Measurements from ENCODE around the gene S100A10.

Gene S100A10

GRCh38 chr1:151993734-151994496 lies at the start of gene S100A10:
Gene S100A10, minus strand, starts transcription at chr1:151993859. Its CDS starts 7,629 bp downstream, at chr1:151986230.
- in situ Hi-C loops (cut with MboI; ENCODE audit: low sequenced_read_pairs) = loop anchor here (10.0 kb wide), 1 partner anchor 59 kb away; no protein-coding TSS in a partner anchor

- in situ Hi-C loops (cut with MboI; ENCODE audit: low sequenced_read_pairs) = no loop called here
These were observed 48.4 kb upstream of the S100A10 start for GRCh38 chr1:152042030-152042429.

GRCh38 chr1:152039886-152040285 lies 46.2 kb upstream of the S100A10 start:
- in situ Hi-C loops (cut with MboI; ENCODE audit: low sequenced_read_pairs) = no loop called here

GRCh38 chr1:152039461-152039860 lies 45.8 kb upstream of the S100A10 start:
- in situ Hi-C loops (cut with MboI; ENCODE audit: low sequenced_read_pairs) = no loop called here

- in situ Hi-C loops (cut with MboI; ENCODE audit: low sequenced_read_pairs) = no loop called here
These were observed 45.2 kb upstream of the S100A10 start for GRCh38 chr1:152038871-152039270.

- in situ Hi-C loops (cut with MboI; ENCODE audit: low sequenced_read_pairs) = no loop called here
These were observed 42.9 kb upstream of the S100A10 start, which contains the start of gene S100A11 for GRCh38 chr1:152036267-152037216. Gene S100A11, minus strand, starts transcription at chr1:152037004. Its CDS starts 89 bp downstream, at chr1:152036915.

- in situ Hi-C loops (cut with MboI; ENCODE audit: low sequenced_read_pairs) = no loop called here
These were observed 42.0 kb upstream of the S100A10 start for GRCh38 chr1:152035539-152036266.

GRCh38 chr1:152034654-152035538 lies 41.2 kb upstream of the S100A10 start:
- in situ Hi-C loops (cut with MboI; ENCODE audit: low sequenced_read_pairs) = no loop called here

GRCh38 chr1:152034324-152034653 lies 40.6 kb upstream of the S100A10 start:
- in situ Hi-C loops (cut with MboI; ENCODE audit: low sequenced_read_pairs) = no loop called here

GRCh38 chr1:152029929-152030211 lies 36.2 kb upstream of the S100A10 start:
- in situ Hi-C loops (cut with MboI; ENCODE audit: low sequenced_read_pairs) = no loop called here

GRCh38 chr1:152029144-152029928 lies 35.7 kb upstream of the S100A10 start:
- in situ Hi-C loops (cut with MboI; ENCODE audit: low sequenced_read_pairs) = no loop called here

GRCh38 chr1:152026895-152027294 lies 33.2 kb upstream of the S100A10 start:
- in situ Hi-C loops (cut with MboI; ENCODE audit: low sequenced_read_pairs) = no loop called here

GRCh38 chr1:152024223-152024622 lies 30.6 kb upstream of the S100A10 start:
- in situ Hi-C loops (cut with MboI; ENCODE audit: low sequenced_read_pairs) = no loop called here

GRCh38 chr1:152023221-152023620 lies 29.6 kb upstream of the S100A10 start:
- in situ Hi-C loops (cut with MboI; ENCODE audit: low sequenced_read_pairs) = no loop called here

GRCh38 chr1:152022474-152022873 lies 28.8 kb upstream of the S100A10 start:
- in situ Hi-C loops (cut with MboI; ENCODE audit: low sequenced_read_pairs) = no loop called here

- in situ Hi-C loops (cut with MboI; ENCODE audit: low sequenced_read_pairs) = no loop called here
These were observed 27.9 kb upstream of the S100A10 start for GRCh38 chr1:152021569-152021968.

GRCh38 chr1:152020849-152021248 lies 27.2 kb upstream of the S100A10 start:
- in situ Hi-C loops (cut with MboI; ENCODE audit: low sequenced_read_pairs) = no loop called here

- in situ Hi-C loops (cut with MboI; ENCODE audit: low sequenced_read_pairs) = no loop called here
These were observed 24.9 kb upstream of the S100A10 start for GRCh38 chr1:152018537-152018936.

GRCh38 chr1:152015766-152016165 lies 22.1 kb upstream of the S100A10 start:
- in situ Hi-C loops (cut with MboI; ENCODE audit: low sequenced_read_pairs) = no loop called here

- in situ Hi-C loops (cut with MboI; ENCODE audit: low sequenced_read_pairs) = no loop called here
These were observed 21.3 kb upstream of the S100A10 start for GRCh38 chr1:152014943-152015342.
